Ureter (tissue), 1 donor: ENCODE data around the gene STARD3. TPM values are rescaled to one million over a fixed set of nuclear protein-coding genes. Genes with fewer than 3 reads are reported as not detected.

ENCODE experiments used
- DNase-seq: peaks from one replicate; pipeline ENCODE4 v3.0.0-alpha.2; 2020; ENCODE audit warnings: low spot score
- total RNA-seq: library from RNA; stranded (reverse); gene quantifications from one replicate; pipeline ENCODE4 v1.2.4, GENCODE V29; 2023
- donor health status: DM: yes; HTN: yes; CAD: no.

Gene STARD3
- total RNA-seq, 1 donor from 2014 or later = 64.4 TPM

DNA sequence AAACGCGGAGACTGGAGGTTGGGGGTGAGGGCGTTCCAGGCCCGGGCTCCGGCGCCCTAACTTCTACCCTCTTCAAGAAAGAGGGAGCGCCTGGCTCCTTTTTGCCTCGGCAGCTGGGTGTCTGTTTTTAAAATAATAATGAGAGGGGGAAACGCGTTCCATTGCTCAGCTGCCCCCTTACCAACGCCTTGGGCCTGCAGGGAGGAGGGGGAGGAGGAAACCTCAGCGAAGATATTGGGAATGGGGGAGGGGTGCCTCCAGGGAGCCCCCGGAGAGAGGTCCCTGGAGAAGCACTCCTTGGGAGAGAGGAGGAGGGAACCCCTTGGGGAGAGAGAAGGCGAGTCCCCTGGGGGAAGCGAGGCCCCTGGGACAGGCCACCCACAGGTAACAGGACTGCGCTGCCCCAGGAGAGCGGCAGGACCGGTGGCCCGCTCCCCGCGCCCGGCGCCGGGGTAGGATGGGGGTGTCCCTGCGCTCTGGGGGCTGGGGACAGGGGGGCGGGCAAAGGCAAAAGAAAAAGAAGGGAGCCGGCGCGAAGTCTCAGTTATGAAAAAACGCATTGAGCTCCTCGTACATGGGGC is 31.9 kb upstream of the STARD3 start:
- DNase-seq = no peak

DNA sequence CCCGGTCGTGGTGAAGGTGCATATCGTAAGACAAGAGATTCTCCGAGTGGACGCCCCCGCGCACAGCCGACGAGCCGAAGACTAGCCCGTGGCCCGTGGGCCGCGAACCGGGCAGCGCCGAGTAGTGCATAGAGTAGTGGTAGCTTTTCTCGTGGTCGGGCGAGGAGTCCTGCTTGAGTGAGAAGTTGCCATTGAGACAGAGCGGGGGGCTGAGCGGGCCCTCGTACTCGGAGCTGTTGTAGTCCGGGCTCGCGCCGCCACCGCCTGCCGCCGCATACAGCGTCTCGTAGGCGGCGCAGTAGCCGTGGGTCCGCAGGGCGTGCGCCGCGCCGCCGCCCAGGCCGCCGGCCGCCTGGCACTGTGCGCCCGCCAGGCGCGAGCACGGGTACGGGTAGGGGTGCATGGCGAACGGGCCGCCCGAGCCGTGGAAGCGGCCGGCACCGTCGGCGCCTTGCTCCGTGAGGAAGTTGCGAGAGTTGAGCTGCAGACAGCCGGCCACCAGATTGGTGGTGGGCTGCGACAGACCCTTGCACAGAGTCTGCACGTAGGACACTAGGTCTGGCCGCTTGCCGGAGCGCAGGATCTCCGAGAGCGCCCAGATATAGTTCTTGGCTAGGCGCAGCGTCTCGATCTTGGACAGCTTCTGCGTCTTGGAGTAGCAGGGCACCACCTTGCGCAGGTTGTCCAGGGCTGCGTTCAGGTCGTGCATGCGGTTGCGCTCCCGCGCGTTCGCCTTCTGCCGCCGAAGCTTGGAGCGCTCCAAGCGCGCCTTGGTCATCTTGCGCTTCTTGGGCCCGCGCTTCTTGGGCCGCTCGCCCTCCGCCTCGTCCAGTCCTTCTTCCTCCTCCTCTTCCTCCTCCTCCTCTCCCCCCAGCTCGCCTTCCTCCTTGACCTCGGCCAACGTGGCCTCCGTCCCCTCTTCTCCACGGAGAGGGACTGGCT is 31.2 kb upstream of the STARD3 start:
- no peak for DNase-seq

DNA sequence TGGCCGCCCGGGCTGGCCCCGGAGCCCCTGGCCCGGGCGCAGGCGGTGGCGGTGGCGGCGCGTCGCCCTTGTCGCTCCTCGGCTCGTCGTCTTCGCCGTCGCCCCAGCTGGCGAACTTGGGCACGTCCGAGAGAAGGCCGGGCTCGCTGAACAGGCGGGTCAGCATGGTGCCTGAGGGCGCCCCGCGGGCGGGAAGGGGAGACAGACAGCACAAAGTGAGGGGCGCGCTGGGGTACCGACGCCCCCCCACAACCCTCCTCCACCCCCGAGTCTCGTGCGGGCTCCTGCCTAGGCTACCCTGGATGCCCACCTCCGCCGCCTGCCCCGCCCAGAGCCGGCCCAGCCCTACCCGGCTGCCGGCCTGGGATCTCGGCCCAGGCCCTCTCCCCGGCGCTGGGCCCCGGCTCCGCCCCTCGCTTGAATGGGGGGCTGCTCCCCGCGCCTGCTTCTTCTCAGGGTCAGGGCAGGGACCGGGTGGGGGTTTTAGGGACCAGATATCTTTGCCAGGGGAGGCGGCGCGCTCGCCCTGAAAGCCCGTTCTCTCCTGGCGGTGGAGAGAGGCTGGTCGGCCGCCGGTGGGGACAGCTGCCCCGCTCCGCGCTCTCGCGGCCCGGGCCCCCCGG is 30.4 kb upstream of the STARD3 start:
- DNase-seq = no peak

DNA sequence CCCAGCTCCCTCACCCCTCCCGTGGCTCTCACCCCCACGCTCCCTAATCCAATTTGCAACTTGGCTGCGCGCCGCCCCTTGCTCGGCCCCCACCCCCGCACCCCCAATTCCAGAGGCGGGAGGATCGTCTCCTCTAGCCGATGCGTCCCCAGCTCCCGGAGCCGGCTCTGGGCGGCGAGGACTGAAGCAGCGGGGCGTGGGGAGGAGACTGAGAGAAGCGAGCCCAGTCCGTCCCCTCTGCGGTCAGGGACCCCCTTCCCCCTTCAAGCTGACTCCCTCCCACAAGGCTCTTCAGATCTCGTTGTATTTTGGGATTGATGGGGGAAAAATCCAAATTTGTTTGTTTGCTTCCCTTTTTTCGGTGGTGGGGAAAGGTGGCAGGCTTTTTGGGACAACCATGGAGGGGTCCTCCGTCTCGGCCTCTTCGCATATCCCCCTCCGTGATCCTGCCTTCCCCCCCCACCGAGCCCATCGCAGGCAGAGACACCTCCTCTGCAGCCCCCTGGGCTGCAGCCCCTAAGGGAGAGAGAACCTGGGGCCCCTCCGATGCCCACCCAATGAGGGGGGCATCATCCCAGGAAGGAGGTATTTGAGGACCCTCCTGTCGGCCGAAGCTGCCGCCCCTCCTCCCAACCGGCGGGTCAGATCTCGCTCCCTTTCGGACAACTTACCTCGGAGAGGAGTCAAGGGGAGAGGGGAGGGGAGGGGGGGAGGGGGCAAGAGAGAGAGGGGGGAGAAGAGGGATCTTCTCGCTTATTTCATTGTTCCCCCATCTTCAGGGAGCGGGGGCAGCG is 29.7 kb upstream of the STARD3 start:
- DNase-seq = no peak

DNA sequence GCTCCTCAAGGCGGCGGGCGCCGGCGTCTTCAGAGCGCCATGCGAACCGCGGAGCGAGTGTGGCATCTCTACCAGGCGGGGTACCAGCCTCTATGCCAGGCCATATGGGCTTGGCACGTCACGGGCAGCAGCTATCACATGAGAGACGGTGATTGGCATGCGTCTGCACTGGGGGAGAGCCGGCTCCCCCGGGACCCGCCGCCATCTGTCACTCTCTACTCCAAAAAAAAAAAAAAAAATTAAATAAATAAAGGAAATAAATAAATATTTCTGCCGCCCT is 29.2 kb upstream of the STARD3 start, which contains the start of gene NEUROD2:
TSS of gene NEUROD2 (minus strand) at position 70 of the 280 bp plus-strand sequence. CDS start 1,321 bp downstream, outside the sequence.
- no peak for DNase-seq

DNA sequence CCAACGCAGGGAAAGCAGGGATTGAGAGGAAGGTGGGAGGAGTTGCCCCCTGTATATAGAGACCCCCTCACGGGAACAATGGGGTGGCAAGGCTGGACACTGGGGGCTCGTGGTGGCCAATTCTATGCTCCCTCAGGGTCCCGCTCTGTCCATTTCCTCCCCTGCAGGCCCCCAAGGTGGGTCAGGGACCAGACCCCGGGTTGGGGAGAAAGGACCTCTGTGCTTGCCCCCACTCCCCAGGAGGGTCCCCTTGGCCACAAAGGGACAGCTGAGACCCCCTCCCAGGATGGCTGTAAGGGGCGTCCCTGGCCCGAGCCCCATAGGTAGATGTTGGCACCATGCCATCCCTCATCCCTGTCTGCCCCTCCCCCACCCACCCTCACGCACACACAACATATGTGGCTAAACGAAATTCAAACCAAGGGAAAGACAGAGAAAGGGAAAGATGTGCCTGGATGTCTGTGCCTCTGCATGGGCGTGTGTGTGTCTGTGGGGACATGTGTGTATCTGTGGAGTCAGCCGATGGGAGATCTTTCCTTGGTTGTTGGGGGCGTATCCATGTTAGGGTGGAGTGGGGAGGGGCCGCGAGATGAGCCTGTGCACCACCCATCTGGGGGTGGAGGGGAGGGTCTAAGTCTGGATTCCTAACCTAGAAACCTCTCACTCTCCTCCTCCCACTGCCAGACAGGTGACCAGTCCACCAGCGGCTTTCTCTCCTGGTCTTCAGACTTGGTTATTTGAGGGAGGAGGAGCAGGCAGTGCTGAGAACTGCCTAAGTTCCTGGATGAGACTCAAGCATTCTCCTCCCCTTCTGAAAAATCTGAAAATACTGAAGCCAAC is 28.6 kb upstream of the STARD3 start:
- DNase-seq = no peak

DNA sequence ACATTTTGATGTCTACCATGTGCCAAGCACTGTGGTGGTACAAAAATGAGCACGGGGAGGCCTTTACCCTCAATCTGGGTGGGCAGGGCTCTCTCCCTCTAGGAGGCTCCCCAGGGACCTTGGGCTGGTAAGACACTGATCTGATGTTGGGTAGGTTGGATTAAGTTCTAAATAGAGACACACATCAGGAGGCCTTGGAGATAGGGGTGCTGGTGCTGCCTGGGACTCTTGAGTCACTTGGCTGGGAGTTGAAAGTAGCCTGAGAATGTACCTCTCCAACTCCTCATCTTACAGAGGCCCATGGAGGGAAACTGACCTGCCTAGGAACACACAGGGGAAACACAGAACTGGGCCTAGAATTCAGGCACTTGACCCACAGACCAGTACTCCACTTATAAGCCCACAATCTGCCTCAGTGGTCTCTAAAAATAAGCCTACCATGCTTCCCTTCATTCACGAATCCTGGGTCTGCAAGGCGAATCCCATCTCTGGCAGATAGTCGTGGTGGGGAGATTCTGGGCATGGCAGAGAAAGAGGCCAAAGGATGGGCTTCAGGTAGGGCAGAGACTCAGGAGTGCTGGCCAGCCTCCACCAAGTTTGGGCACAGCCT is 27.4 kb upstream of the STARD3 start:
- no peak for DNase-seq

DNA sequence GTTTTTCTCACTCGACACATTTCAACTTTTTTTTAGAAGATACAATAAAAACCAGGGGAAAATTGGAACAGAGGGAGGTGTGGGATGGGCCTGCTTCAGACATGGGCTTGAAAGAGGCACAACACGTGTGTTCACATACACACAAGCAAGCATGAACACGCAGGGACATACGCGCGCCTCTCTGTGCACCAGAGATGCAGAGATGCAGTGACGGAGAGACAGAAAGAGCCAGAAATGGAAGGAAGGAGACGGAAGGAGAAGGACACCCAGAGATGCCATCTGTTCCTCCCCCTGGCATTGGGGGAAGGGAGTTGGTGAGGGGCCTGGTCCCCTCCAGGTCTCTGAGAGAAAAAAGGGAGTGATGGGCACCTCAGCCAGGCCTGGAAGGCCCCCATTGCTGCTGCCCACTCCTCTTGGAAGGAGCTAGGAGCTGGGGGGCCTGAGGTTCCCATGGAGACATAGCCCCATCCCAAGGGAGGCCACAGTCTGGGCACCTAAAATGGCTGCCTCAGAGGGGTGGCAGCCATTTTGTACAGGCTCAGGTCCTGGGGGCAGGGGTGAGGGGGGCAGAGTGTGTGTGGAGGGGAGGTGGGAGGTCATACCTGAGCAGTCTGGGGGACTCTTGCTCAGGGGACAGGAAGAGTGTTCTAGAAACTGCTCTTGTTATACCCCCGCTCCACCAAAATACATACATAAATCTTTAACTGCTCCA is 25.4 kb upstream of the STARD3 start:
- DNase-seq = no peak

DNA sequence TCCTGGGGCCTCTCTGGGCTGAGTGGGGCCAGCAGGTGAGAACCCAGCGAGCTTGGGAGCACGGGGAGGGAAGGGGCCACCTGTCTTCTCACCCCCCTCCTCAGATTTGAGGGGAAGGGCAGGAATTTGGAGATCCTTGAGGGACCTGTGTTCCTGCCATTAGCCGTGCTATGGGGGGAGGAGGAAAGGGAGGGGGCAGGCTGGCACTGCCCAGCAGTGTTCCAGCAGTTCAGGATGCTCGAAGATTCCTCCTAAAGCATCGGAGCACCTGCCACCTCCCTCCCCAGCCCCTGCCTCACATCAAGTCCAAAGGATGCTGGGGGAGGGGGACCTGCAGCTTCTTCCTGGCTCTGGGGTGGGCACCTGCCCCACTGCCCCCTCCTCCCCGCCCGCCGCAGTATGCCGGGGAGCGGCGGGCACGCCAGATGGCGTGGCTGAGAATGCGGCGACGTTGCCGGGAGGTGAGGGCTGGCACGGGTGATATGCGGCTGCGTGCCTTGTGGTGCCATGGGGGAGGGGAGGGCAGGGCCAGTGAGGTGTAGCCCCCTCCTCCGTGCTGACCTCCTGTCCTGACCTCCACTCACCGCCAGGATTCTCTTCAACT is 24.6 kb upstream of the STARD3 start:
- no peak for DNase-seq

DNA sequence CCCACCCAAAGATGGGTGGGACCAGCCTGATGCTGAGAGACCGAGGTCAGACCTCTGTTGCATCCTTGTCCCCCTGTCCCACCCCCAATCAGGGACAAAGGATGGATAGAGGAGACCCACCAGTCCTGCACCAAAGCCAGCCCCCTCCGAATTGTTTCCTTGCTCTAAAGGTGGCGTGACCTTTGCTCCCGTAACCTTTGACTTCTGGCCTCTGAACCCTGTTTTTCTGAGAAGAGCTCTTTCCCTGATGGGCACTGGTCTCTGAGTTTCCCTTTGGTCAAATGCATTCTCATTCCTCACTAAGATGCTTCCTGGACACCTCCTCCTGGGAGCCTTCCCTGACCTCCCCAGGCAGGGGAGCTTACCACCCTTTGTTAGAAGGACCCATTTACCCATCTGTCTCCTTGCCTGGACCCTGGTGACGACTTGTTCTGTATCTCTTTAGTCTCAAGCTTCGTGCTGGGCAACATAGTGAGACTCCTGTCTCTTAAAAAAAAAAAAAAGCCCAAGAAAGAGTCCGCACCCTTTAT is 23.9 kb upstream of the STARD3 start:
- DNase-seq = no peak

DNA sequence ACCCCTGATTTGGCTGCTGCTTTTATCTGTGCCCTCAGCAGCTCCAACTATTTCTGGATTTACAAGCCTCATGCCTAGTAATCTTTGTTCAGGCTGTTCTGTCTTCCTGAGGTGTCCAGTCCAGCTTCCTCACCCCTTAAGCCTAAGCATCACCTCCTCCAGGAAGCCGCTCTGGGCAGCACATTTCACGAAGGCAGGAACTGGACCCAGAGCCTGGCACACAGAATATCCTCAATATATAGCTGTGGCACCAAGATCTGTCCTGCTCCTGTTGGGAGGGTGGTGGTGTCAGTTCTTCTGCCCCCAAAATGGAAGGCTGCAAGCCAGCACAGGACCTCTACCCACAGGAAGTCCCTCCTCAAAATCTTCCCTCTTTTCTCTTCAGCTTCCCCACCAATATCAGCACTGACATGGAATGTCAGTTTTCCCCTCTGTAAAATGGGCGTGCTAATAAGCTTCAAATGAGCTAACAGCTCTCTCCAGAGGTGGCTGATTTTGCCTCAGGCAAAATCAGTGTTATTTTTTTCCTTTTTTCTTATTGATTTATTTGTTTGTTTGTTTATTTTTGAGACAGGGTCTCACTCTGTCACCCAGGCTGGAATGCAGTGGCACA is 22.3 kb upstream of the STARD3 start:
- DNase-seq = no peak

DNA sequence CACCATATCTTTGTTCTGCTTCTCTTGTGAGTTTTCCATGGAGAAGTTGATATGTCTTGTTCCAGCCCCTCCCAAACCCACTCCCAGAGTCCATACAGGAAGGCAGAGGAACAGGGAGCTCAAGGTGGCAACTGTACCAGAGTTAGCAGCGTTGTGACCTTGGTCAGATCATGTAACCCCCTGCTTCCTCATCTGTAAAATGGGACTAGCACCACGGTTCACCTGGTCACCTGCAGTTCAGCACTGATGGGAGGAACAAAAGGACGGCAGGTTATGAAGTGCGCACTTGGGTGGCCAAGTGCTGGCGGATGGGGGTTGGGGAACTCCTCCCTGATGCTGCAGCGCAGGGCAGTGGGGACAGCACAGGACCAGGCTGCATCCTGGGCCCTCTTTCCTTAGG is 21.5 kb upstream of the STARD3 start:
- DNase-seq = no peak

DNA sequence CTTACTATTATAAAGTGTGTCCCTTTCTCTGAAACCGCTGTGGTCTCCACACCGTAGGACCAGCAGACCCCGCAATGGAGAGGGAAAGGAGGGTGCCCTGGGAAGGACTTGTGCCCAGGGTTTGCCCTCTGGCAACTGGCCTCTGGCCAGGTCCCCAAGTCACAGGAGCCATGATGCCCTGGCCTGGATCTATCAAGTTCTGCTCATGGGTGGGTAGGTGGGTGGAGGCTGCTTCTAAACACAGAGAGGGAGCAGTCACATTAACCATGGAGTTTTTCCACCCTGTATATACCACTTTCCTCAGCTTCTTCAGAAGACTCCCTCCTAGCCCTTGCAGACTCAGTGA is 19.9 kb upstream of the STARD3 start:
- DNase-seq = no peak

DNA sequence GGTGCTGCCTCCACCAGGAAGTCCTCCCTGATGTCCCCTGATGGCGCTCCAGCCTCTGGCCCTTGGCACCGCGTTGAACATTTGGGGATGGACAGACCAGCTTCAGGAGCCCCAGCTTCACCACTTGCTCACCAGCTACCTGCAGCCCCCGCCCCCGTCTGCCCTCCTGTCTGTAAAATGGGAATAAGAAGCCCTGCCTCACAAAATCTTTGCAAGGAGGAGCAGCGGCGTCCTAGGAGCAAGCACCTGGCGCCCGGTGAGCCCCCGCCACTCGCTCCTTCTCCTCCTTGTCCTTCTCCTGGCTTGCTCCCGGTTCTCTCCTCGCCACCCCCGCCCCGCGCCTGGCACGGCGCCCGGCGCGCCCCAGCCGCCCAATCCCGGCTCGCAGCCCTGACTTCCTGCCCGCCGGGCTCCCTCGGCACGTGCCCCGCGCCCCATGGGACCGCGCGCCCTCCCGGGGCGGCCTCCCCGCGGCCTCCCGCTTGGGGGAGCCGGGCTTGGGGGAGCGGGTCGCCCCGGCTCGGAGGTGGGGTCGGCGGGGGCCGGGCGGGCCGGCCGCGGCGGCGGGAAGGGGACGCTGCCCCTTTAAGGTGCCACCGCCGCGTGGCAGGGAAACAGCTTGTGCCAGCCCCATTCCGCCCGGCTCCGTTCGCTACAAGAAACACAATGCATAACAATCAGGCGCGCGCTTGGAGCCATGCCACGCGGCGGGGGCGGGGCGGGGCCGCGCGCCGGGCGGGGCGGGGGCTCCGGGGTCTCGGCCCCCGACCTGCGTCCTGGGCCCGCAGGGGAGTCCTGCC is 19.3 kb upstream of the STARD3 start:
- DNase-seq = peak; percentile 69

DNA sequence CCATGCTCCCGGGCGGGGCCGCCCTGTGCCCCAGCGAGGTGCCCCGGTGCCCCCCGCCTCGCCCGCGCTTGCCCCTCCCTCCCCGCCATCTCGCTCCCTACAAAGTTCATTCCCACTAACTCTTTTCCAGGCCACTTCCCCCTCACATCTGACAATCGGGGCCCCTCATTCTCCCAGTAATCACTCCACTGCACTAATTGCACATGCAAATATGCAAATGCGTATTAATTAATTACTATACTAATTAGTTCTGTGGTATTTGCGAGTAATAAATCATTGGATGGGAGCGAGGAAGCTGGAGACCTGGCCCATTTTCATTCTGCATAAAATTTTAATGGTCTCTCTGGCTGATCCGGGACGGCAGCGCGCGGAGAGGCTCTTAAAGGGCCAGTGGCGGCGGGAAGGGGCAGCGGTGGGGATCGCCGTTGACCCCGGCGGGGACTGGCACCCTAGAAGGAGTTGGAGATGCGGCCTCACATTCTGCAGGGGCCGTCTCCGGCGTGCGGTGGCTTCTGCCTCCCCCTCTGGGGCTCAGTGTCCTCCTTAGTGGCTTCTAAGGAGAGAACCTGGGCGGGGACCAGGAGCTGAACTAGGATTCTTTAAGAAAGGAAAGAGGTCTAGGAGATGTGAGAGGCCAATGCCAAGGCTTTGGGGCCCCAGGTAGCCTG is 18.6 kb upstream of the STARD3 start:
- no peak for DNase-seq

DNA sequence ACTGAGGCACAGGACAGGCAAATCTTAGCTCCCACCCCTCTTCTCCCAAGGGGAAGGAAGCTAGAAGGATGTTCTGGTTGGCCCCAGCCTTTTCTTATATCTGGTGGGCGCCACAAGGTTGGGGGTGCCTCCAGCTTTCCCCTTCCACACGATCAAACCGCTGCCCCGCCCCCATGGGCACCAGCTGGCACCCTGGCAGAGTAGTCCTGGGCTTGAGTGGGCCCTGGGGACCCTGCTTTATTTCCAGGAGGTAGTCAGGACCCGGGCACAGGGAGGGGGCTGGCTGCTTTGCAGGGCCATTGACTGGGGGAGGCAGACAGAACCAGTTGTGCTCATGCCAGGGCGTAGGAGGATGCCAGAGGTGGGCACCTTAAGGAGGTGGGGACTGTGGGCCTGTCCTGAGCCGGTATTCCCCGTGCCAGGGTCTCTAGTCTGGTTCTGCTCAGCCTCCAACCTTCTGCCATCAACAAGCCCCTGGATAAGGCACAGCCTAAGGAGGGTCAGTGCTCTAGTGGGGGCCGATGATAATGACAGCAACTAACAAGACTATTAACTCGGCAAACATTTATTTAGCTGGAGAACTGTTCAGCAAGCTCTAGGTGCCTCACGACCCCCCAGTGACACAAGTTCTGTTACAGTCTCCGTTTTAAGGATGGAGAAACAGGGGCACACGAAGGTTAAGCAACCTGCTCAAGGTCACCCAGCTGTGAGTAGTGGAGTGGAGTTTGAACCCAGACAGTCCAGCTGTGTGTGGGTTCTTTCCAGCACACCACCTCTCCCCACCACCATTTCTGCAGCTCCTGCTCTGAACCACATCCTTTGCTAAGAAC is 17.8 kb upstream of the STARD3 start:
- no peak for DNase-seq

DNA sequence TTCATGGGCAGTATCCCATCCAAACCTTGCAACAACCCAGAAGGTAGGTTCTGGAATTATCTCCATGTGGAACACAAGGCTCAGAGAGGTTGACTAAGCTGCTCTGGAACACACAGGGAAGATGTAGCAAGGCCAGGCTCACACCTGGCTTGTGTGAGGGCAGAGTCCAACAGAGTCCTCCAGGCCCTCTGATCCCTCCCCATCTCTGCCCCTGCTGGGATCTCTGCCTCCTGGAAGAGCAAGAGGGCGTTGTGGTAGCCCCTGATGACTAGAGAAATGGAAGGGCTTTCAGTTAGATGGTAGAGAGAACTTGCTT is 17.2 kb upstream of the STARD3 start:
- no peak for DNase-seq
